GM21737 (cell line): ENCODE results near the gene TRIM44.
A peak's percentile ranks its signal among the peaks of the same experiment; 100 is the strongest.
"Not testable (repeated sequence)": the region's sequence is repeated elsewhere in the genome, so short reads cannot be mapped to it uniquely, and the experiment has no call there.

Experiments
- ATAC-seq: cut with Tn5 transposase; IDR thresholded peaks from one replicate; pipeline ENCODE4 v1.9.1; 2021; ENCODE audit warnings: mild to moderate bottlenecking, moderate library complexity; ENCODE audit not compliant: unreplicated experiment

The TRIM44 gene

DNA sequence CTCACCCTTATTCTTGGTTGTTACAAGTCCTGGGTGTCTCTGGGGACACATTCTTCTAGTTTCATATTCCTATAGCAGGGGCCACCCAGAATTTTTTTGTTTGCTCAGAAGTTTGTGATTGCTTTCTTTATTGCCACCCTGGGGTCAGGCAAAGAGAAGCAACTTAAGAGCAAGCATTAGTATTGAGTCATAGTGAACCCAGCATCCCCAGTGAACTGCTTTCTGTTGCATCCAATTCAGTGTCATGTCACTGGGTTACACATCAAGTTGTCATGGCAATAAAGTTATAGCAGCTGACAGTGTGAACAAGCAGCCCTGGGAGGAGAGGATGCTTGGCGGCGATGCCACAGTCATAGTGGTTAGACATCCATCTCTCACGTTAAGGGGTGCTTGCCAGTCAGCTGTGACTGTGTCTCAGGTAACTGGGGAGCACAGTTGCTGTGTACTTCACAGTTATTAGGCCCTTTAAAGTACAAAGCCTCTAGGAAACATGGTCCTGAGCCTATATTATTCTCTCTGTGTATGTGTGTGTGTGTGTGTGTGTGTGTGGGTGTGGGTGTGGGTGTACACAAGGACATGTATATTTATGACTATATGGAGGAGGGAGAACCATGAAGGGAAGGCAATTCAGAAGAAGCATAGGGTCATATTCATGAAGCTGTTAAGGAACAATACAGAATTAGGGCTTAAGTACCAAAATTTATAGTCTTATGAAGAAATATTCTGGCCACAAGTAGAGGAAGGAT, 52.5 kb downstream of the TRIM44 start:
- ATAC-seq, result peak; percentile 82

DNA sequence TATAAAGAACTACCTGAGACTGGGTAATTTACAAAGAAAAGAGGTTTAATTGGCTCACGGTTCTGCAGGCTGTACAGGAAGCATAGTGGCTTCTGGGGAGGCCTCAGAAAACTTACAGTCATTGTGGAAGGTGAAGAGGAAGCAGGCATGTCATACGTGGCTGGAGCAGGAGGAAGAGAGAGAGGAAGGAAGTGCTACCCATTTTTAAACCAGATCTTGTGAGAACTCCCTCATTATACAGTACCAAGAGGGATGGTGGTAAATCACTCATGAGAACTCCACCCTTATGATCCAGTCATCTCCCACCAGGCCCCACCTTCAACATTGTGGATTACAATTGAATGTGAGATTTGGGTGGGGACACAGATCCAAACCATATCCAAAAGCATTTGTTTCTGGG, 53.1 kb downstream of the TRIM44 start:
- ATAC-seq, result not testable (repeated sequence)

DNA sequence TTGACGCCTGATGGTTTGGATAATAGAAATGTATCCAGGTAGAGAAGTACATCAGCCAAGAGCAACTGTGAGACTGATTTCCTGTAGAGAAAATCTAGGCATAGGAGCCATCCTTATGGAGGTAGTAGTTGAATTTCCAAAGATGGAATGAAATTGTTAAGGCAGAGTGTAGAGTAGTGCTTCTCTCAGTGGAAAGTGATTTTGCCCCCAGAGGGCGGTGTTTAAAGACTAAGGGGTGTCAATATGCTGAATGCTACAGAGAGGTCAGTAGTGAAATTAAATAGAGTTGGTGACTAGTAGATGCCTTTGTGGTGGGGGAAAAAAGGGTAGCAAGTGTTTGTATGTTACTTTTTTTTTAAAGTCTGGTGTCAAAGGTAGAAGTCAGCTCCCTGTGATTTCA, 54.5 kb downstream of the TRIM44 start:
- no peak for ATAC-seq

DNA sequence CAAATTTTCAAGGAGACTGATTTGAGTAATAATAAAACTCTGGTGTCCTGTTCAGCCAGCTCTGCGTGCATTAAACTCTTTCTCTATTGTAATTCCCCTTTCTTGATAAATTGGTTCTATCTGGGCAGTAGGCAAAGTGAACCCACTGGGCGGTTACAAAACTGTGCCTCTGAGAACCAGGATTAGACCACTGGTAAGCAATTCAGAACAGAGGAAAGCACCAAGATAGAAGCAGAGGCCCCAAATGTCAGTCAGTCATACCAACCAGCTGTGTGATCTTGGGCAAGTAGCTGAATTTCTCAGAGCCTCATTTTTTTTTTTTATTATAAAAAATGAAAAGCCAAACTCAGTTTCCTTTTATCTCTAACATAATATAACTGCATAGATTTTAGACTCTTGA, 54.9 kb downstream of the TRIM44 start:
- ATAC-seq, result no peak

DNA sequence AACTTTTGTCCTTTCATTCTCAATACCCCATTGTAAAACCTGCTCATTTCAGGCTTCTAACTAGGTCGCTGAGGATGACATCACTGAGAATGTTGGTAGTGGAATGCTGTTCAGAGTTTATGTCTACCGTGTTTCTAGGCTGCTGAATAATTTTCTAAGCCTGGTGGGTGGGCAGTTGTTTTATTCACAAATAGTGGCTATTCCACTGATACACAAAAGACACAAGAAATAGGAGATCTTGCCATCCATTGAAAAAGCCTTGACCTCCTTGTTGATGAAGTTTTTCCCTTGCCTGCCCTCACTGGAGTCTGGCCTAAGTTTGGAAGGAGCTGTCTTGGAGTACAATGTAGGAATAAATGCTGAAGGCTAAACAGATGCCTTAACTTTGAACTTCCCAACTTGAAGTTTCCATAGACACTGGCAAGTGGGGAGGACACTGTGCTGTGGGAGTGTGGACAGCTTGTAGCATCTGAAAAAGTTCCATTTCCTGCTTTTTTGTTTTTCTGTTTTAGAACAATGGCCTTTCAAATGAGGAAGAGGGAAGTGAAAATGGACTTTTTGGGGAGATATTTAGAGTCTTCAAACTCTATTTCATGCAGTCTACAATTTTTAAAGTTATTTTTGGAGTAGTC, 59.2 kb downstream of the TRIM44 start:
- peak; percentile 48 for ATAC-seq

DNA sequence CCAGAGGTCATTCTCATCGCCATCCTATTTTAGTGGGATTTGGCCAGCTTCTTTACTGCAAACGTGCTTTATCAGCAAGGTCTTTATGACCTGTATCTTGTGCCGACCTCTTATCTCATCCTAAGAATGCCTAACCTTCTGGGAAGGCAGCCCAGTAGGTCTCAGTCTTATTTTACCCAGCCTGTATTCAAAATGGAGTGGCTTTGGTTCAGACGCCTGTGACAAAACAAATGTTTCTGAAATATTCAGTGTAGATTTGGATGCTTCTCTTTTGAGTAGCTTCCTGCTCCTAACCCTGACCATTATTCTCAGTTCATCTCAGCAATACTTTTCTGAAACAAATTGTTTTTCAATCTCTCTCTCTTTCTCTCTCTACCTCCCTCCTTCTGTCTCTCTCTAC, 60.1 kb downstream of the TRIM44 start:
- ATAC-seq, result no peak

DNA sequence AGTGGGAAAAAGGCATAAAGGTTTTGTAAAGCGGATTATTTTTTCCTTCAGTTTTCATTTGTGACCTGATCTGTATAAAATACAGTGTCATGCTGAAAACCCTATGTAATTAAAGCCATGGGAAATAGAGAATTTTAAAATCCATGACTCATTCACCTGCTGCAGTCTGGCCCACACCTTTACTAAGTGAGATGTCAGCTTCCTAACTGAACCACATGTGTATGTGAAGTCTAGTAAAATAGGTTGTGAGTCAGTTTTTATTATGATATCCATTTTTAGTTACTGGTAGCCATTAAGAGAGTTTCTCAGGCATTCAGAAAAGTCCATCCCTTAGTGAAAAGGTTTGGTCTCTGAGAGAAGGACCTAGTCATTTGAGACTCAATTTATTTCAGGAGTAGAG, 60.9 kb downstream of the TRIM44 start:
- no peak for ATAC-seq

DNA sequence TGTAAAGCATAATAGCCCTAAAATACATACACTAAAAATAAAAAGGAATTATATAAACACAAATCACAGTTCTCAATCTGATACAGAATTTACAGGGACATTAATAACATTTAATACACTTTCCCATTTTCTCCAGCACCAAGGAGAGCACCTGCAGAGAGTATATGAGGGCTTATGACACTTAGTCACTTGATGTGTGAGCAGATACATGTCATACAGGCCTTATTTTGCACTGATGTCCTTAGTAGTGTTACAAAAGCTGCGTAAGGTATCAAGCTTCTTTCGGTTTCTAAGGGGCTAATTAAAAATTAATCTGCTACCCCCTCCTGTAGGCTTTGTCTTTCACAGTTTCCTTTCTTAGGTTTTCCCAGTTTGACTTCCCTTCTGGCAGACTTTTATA, 61.3 kb downstream of the TRIM44 start:
- ATAC-seq, result peak; percentile 50

DNA sequence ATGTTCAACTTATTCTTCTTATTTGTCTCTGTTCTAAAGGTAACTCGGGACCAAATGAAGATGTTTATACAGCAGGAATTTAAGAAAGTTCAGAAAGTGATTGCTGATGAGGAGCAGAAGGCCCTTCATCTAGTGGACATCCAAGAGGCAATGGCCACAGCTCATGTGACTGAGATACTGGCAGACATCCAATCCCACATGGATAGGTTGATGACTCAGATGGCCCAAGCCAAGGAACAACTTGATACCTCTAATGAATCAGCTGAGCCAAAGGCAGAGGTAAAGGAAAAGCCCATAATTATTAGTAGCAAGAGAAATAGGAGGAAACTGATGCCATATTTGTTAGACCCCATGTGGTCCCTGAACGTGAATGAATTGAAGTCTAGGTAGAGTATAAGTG, 63.3 kb downstream of the TRIM44 start:
- ATAC-seq, result no peak

DNA sequence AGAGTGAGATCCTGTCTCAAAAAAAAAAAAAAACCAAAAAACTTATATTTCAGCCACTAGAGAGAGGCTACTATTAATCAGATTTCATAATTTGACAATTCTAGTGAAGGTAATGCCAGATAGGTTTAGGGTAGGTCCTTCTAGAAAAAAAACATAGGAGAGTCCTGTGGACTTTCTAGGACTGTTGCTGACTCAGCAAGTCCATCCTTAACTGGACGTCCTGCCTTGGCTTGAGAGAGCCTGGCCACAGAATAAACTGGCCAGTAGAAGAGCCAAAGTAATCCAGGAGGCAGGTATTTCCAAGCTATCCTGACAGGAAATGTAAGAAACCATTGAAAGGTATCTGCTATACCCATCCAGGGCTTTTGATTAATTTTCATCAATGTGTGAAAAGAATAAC, 64.6 kb downstream of the TRIM44 start:
- ATAC-seq, result no peak

DNA sequence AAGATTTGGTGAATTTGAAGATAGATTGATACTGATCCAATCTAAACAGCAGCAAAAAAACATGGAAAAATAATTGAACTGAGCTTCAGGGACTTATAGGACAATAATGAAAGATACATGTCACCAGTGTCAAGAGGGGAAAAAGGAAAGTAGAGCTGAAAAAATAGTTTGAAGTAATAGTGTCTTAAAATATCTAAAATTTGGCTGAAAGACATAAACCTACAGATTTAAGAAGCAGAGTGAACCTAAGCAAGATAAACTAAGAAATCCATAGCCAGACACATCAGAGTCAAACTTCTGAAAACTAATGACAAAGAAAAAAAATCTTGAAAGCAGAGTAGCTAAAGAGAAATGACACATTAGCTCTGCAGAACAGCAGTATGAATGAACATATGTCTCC, 67.7 kb downstream of the TRIM44 start:
- no peak for ATAC-seq

DNA sequence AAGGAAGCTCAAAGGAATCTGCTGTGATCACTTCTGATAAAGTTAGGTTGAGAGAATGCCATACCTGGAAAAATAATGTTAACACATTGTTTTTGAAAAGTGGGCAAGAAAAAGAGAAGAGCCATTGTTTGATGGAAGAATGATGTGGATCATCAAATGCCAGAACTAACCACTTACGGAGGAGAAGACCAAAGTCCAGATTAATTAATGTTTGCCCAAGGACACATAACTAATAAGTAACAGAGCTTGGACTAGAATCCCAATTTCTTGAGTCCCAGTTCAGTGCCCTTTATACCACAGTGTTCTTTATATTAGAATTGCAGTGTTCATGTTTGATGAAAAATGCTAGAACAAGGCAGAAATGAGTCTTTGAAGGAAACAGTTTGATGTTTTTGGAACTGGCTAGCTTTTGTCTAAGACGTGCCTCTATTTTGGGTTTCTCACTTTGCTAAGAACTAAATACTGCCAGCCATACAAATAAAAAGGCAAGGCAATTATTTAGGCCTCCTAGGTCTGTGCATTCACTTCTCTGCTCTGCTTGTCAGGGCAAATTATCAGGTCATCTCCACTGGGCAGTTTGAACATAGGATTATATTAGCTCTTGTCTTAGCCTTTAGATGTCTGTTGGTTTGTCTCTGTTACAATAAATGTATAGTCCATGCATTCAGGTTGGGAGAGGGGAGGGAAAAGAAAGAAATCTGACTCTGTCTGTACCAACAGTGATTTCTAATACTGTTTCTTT, 72.3 kb downstream of the TRIM44 start:
- ATAC-seq, result no peak

DNA sequence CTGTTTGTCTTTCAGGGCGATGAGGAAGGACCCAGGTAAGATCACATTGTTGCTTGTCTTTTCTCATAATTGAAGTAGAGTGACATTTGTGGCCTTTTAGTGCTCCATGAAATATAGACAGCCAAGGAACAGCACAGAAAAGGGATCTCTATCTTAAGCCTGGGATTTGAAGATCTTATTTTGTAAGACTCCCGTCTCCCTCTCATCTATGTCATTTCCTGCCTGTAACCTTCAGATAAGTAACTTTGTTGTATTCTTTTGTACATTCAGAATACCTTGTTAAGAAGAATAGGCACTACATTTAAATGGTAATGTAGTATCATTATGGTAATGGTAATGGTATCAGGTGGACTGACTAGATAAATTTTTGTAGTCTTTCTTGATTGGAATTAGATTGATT, 72.8 kb downstream of the TRIM44 start:
- no peak for ATAC-seq

DNA sequence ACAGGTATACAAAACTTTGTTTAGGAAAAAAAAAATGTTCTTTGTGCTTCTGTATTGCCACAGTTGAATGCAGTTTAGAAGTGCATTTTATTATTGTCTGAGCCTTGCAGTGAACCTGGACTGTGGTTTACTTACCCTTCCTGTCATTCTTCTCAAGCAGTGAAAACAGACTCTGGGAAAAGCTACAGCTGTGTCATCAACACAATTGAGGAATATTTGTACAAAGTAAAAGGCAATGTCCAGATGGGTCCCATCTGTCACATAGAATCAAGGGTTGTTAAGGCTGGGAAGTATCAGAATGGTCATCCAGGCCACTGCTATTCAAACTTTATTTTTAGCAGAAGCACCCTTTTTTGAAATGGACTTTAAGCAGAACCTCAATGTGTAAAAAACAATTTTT, 73.3 kb downstream of the TRIM44 start:
- no peak for ATAC-seq

DNA sequence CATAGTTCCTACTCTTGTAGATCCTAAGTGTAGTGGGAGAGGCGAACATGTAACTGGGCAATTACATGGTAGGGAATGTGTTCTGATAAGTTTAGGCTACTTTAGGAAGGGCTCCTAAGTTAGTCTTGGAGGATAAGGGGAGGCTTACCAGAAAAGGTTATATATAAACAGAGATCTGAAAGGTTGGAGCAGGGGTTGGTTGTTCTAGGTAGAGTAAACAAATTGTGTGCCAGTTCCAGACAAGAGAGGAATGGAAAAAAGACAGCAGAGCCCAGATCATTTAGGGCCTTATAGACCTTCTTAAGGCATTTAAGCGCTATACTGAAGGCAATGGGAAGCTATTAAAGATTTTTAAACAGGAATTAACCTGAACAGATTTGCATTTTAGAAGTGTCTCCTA, 74.4 kb downstream of the TRIM44 start:
- no peak for ATAC-seq

DNA sequence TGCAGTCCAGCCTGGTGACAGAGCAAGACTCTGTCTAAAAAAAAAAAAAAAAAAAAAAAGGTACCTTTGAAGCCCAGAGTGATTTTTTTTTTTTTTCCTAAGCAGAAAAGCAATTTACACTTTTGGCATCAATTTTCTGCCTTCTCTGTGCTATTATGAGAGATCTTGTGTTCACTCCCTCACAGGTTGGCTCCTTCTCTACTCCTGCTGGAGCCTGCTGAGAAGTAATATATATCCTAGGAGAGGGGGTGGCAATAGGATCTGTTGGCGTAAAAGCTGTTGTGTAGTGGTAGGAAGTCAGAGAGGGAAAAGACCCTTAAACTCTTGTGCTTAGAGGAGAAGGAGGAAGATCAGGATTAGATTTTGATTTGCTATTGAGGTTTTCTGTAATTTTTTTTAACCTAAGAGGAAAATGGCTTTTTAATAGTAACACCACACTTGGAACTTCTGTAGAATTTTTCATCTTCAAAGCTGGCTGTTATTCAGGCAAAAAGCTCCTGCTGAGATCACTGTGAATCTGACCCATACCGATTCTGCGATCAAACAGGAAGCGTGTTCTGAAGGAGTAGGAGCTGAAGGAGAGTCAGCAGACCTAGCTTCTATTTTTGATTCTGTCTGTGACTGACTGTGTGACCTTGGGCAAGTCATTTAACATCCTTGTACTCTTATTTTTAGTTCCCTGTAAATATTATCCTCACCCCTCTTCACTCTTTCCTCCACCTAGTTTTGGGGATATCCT, 77.7 kb downstream of the TRIM44 start:
- ATAC-seq, result no peak

DNA sequence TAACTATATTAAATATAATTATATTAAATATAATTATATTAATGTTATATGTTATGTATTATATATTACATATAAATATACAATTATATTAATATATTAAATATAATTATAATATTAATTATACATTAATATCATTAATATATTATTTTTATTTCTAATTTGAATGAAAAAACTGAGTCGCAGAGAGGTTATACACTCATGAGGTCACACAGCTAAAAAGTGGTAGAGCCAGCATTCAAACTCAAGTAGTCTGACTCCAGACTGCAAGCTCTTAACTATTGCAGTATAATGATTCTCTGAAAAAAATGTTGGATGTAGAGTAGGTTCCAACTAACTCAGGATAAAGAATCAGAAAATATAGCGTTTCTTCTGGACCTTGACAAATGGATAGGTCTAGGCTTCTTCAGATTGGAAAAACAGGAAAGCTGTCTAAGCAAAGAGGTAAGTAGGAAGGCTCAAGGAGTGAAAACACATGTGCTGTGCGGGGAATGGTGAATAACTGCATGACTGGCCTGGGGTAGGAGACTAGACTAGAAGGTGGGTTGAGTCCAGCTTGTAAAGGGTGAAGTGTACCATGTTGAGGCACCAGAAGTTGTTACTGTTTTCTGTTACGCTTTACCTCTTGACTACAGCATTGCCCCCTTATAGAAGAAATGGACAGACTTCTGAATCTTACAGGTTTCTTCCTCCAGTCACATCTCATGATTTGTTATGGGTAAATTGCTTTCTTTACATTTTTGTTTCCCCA, 80.3 kb downstream of the TRIM44 start:
- no peak for ATAC-seq

DNA sequence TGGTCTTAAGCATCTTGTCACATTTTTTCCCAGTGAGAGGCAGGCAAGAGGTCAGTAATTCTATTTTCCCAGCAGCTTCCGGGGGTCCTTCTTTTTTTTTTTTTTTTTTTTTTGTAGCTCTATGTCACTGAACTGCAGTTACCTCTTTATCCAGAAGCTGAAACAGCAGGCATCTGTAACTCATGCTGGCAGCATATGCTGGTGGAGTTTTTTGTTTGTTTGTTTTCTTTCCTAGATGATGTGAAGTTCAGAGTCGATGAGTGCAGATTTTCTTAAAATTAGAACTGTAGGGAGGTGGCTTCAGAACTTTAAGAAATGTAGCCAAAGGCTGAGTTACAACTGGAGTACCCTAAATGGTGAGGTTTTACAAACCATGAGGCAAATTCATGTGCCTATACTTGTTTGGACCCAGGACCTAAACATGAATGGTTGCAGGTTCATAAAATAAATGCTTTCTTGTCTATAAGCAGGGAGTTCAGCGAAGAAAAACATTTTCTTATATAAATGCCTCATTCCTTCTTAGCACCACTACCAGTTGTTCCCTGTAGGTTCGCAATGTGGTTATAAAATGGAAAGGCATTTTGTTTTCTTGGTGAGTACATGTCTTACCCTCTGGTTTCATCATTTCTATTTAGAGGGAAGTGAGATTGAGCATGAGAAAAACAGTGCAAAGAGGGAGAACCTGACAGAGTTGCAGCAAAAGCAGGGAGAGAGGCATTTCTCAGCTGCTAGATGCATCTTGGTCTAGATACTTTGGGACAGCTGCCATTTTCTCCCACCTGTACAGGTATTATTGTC, 84.0 kb downstream of the TRIM44 start:
- ATAC-seq, result no peak

DNA sequence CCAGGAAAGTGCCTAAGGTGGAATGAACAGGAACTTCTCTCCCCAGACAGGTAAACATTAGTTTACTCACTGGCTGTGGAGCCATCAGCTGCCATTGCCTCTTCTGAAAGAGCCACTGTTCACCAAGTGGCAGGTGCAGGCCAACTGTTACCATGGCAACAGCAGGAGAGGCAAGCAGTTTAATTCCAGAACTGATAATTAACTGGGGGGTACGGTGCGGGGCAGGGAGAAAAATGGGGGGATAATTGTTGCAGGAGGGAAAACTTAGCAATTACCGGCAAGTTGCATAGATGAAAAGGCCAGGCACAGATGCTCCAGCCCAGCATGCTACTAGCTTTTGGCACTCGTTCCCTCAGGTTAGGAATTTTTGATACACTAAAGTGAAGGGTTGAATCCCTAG, 85.1 kb downstream of the TRIM44 start:
- no peak for ATAC-seq

DNA sequence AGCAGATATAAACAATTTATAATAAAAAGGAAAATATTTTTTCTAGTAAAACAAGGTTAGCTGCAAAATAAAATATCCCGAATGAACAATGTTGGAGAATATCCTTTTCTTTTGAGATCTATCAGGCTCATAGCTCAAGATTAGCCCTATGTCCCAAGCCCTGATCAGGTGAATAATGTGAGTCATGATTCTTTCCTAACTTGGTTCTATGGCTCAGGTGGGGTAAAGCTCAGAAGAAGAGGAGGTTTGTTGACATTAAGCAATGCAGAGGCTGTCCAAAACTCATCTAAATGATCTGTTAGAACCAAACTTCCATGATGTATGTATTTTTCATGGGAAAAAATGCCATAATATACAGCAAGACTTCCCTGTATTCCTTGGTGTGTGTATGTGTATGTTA, 86.1 kb downstream of the TRIM44 start:
- ATAC-seq, result no peak
